Neural cell (in vitro differentiated cells): ENCODE data around the gene FBXO3. TPM values are rescaled to one million over a fixed set of nuclear protein-coding genes. Genes with fewer than 3 reads are reported as not detected.

ENCODE experiments used
- H2AFZ ChIP-seq: fragments of 200-600, 300-800 bp; sonication (generic), shearing (Covaris generic); 2 replicates; pipeline ENCODE4 v1.6.0; 2014; ENCODE audit warnings: low read depth, mild to moderate bottlenecking, antibody characterized with exemption, low read length, moderate library complexity
- H3F3A ChIP-seq: fragments of 200-600 bp; shearing (Covaris generic); 2 replicates; pipeline ENCODE4 v1.6.1; 2016; ENCODE audit warnings: mild to moderate bottlenecking, moderate library complexity, mixed read lengths, antibody characterized with exemption, low read length; ENCODE audit not compliant: insufficient read depth, poor library complexity, severe bottlenecking
- H3K27ac ChIP-seq: fragments of 200-600, 300-800 bp; sonication (generic), shearing (Covaris generic); 2 replicates; pipeline ENCODE4 v1.5.1; 2014; ENCODE audit warnings: mild to moderate bottlenecking, low read length, moderate library complexity
- H3K27me3 ChIP-seq: fragments of 300-800, 200-600 bp; sonication (generic), shearing (Covaris generic); 2 replicates; pipeline ENCODE4 v1.6.0; 2014; ENCODE audit warnings: mild to moderate bottlenecking, low read depth, low read length, moderate library complexity; ENCODE audit not compliant: insufficient read depth
- H3K36me3 ChIP-seq: fragments of 300-800, 200-600 bp; sonication (generic), shearing (Covaris generic); 2 replicates; pipeline ENCODE4 v1.5.1; 2014; ENCODE audit warnings: mild to moderate bottlenecking, antibody characterized with exemption, low read length, moderate library complexity; ENCODE audit not compliant: insufficient read depth
- H3K4me2 ChIP-seq: fragments of 300-800, 200-600 bp; sonication (generic), shearing (Covaris generic); 2 replicates; pipeline ENCODE4 v1.6.0; 2014; ENCODE audit warnings: mild to moderate bottlenecking, low read length
- H3K4me3 ChIP-seq: fragments of 300-800, 200-600 bp; sonication (generic), shearing (Covaris generic); 2 replicates; pipeline ENCODE4 v1.5.1; 2014; ENCODE audit warnings: mild to moderate bottlenecking, low read length, moderate library complexity
- H3K79me2 ChIP-seq: fragments of 200-600 bp; shearing (Covaris generic); replicated peaks from 2 replicates; pipeline ENCODE4 v1.6.0; 2014; ENCODE audit warnings: mild to moderate bottlenecking, low read length, moderate library complexity; ENCODE audit not compliant: insufficient read depth
- H3K9ac ChIP-seq: fragments of 300-800, 200-600 bp; sonication (generic), shearing (Covaris generic); 2 replicates; pipeline ENCODE4 v1.6.1; 2016; ENCODE audit warnings: mild to moderate bottlenecking, low read length, mixed read lengths
- H3K9me2 ChIP-seq: fragments of 200-600 bp; shearing (Covaris generic); 2 replicates; pipeline ENCODE4 v1.6.1; 2016; ENCODE audit warnings: mild to moderate bottlenecking, low read length, mixed read lengths; ENCODE audit not compliant: insufficient read depth
- H3K9me3 ChIP-seq: fragments of 200-600, 300-800 bp; sonication (generic), shearing (Covaris generic); 2 replicates; pipeline ENCODE4 v1.6.1; 2016; ENCODE audit warnings: mild to moderate bottlenecking, mixed run types, low read length, moderate library complexity, mixed read lengths
- H4K20me1 ChIP-seq: fragments of 200-600 bp; shearing (Covaris generic); 2 replicates; pipeline ENCODE4 v1.6.1; 2016; ENCODE audit warnings: mild to moderate bottlenecking, mixed run types; ENCODE audit not compliant: insufficient read depth
- EP300 ChIP-seq: fragments of 450-650 bp; conservative IDR thresholded peaks from 2 replicates; pipeline ENCODE4 v1.6.1; 2014; ENCODE audit warnings: antibody characterized with exemption, mild to moderate bottlenecking, moderate library complexity; ENCODE audit not compliant: poor library complexity, severe bottlenecking
- EZH2 ChIP-seq: fragments of 200-600, 300-800 bp; shearing (Covaris generic), sonication (generic); IDR thresholded peaks from 2 replicates; pipeline ENCODE4 v1.6.1; 2014; ENCODE audit warnings: antibody characterized with exemption, low read length, borderline replicate concordance, mild to moderate bottlenecking; ENCODE audit not compliant: insufficient read depth, poor library complexity, severe bottlenecking
- MXI1 ChIP-seq: fragments of 450-650 bp; conservative IDR thresholded peaks from 2 replicates; pipeline ENCODE4 v1.6.1; 2014; ENCODE audit warnings: antibody characterized with exemption, mild to moderate bottlenecking; ENCODE audit not compliant: poor library complexity, severe bottlenecking
- POLR2AphosphoS5 ChIP-seq: IDR thresholded peaks from 2 replicates; pipeline ENCODE4 v1.6.1; 2012
- RAD21 ChIP-seq: fragments of 450-650 bp; conservative IDR thresholded peaks from 2 replicates; pipeline ENCODE4 v1.6.1; 2014; ENCODE audit warnings: antibody characterized with exemption, mild to moderate bottlenecking, moderate library complexity
- REST ChIP-seq: IDR thresholded peaks from 2 replicates; pipeline ENCODE4 v1.6.1; 2012; ENCODE audit warnings: borderline replicate concordance
- SMC3 ChIP-seq: fragments of 450-650 bp; conservative IDR thresholded peaks from 2 replicates; pipeline ENCODE4 v1.6.1; 2014; ENCODE audit warnings: antibody characterized with exemption, mild to moderate bottlenecking, moderate library complexity; ENCODE audit not compliant: poor library complexity
- TAF1 ChIP-seq: IDR thresholded peaks from 2 replicates; pipeline ENCODE4 v1.6.1; 2012; ENCODE audit warnings: low read depth
- polyA plus RNA-seq: library from polyadenylated mRNA; depleted of rRNA; stranded (reverse); fragments of >200 nt; gene quantifications from 2 replicates; pipeline ENCODE4 v1.2.3, GENCODE V29; 2014
- TF ChIP-seq, protein P1 (sequence below): fragments of 450-650 bp; IDR thresholded peaks from 2 replicates; pipeline ENCODE4 v1.5.1; 2014; ENCODE audit warnings: antibody characterized with exemption, mild to moderate bottlenecking, moderate library complexity; ENCODE audit not compliant: poor library complexity, severe bottlenecking

FBXO3 gene
- polyA plus RNA-seq, 1 donor from 2014 or later, result 115 TPM

GRCh38 chr11:33716243-33716642 lies 58.1 kb downstream of the FBXO3 start:
- no peaks in the 10 kb centered on the region for H3K27me3 ChIP-seq
- H3K27ac ChIP-seq, result no peak overlapping the region
- H2AFZ ChIP-seq, result no peak overlapping the region
- H4K20me1 ChIP-seq, result no peaks in the 10 kb centered on the region
- H3K36me3 ChIP-seq, result peaks cover 4% of the 10 kb centered on the region
- no peak for TF ChIP-seq EZH2
- TF ChIP-seq RAD21, result peak; percentile 30
- peak; percentile 40 for TF ChIP-seq SMC3
- TF ChIP-seq REST, result no peak
- TF ChIP-seq, protein P1, sequence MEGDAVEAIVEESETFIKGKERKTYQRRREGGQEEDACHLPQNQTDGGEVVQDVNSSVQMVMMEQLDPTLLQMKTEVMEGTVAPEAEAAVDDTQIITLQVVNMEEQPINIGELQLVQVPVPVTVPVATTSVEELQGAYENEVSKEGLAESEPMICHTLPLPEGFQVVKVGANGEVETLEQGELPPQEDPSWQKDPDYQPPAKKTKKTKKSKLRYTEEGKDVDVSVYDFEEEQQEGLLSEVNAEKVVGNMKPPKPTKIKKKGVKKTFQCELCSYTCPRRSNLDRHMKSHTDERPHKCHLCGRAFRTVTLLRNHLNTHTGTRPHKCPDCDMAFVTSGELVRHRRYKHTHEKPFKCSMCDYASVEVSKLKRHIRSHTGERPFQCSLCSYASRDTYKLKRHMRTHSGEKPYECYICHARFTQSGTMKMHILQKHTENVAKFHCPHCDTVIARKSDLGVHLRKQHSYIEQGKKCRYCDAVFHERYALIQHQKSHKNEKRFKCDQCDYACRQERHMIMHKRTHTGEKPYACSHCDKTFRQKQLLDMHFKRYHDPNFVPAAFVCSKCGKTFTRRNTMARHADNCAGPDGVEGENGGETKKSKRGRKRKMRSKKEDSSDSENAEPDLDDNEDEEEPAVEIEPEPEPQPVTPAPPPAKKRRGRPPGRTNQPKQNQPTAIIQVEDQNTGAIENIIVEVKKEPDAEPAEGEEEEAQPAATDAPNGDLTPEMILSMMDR, result peak; percentile 36
- TF ChIP-seq MXI1, result no peak
- TF ChIP-seq TAF1, result no peak
- TF ChIP-seq POLR2AphosphoS5, result no peak
- TF ChIP-seq EP300, result no peak
- no peaks in the 10 kb centered on the region for H3F3A ChIP-seq
- no peak overlapping the region for H3K9ac ChIP-seq
- no peaks in the 10 kb centered on the region for H3K9me2 ChIP-seq
- no peak overlapping the region for H3K4me2 ChIP-seq
- no peaks in the 10 kb centered on the region for H3K79me2 ChIP-seq
- no peaks in the 10 kb centered on the region for H3K9me3 ChIP-seq
- H3K4me3 ChIP-seq, result no peak overlapping the region

DNA sequence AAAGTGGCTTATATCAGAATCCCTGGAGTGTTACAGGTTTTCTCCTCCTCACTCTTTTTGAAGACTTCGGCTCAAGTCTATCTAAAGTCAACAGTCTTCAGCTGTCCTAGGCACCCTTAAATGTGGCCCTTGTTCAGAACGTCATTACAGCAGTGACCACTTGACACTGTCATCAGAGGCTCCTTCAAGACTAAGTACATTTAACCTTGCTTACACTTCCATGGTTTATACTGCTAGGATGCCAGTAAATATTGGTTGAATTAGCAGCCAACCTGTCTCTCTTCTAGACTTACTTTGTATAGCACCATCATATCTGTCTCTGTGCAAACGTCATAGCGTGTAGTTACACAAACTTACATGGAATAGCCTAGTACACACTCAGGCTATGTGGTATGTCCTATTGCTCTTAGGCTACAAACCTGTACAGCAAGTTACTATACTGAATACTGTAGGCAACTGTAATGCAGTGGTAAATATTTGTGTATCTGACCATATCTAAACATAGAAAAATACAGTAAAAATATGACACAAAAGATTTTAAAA lies 60.4 kb downstream of the FBXO3 start:
- Histone ChIP-seq H3K36me3 (peaks cover 13% of the 10 kb centered on the region), H3K9ac (no peak overlapping the region)

More for the DNA sequence above, 60.4 kb downstream of the FBXO3 start:
- Histone ChIP-seq H3K27me3 (no peaks in the 10 kb centered on the region), H3K9me3 (no peaks in the 10 kb centered on the region), H3K4me2 (no peak overlapping the region), H3K27ac (no peak overlapping the region), H3K9me2 (no peaks in the 10 kb centered on the region), H3F3A (no peaks in the 10 kb centered on the region), H4K20me1 (no peaks in the 10 kb centered on the region), H3K4me3 (no peak overlapping the region), H3K79me2 (no peaks in the 10 kb centered on the region), H2AFZ (no peak overlapping the region)
- no peak for TF ChIP-seq TAF1
- TF ChIP-seq MXI1, result no peak
- no peak for TF ChIP-seq EP300
- TF ChIP-seq SMC3, result no peak
- TF ChIP-seq EZH2, result no peak
- TF ChIP-seq REST, result no peak
- TF ChIP-seq RAD21, result no peak
- TF ChIP-seq POLR2AphosphoS5, result no peak
- TF ChIP-seq, protein P1, result no peak
